ENCODE results near the gene EIF4EBP2. TPM values are rescaled to one million over a fixed set of nuclear protein-coding genes. Genes with fewer than 3 reads are reported as not detected.

EIF4EBP2 gene
- total and polyA plus RNA-seq, 11 donors, result 20.6 to 150 (median 85.8) TPM

GRCh38 chr10:70362328-70362727 lies 41.6 kb upstream of the EIF4EBP2 start:
- WGBS, 4 donors, result 95 to 100% (median 97%) methylated on average over 4 of the region's 4 CpGs

GRCh38 chr10:70363292-70363691 lies 40.7 kb upstream of the EIF4EBP2 start:
- no peaks in the 10 kb centered on the region for H3K36me3 ChIP-seq
- H3K4me3 ChIP-seq, result no peak overlapping the region
- H3K27me3 ChIP-seq, result no peaks in the 10 kb centered on the region
- H3K9me3 ChIP-seq, result no peaks in the 10 kb centered on the region
- H3K27ac ChIP-seq, result peak overlapping the region in 11 of 12 donors; percentile 39 to 84 (median 76)
- peaks cover 0 to 22% (median 15%) of the 10 kb centered on the region in 12 donors for H3K4me1 ChIP-seq
- WGBS, 4 donors, result 58 to 78% (median 69%) methylated on average over 1 of the region's 1 CpG
- TF ChIP-seq, protein P1, sequence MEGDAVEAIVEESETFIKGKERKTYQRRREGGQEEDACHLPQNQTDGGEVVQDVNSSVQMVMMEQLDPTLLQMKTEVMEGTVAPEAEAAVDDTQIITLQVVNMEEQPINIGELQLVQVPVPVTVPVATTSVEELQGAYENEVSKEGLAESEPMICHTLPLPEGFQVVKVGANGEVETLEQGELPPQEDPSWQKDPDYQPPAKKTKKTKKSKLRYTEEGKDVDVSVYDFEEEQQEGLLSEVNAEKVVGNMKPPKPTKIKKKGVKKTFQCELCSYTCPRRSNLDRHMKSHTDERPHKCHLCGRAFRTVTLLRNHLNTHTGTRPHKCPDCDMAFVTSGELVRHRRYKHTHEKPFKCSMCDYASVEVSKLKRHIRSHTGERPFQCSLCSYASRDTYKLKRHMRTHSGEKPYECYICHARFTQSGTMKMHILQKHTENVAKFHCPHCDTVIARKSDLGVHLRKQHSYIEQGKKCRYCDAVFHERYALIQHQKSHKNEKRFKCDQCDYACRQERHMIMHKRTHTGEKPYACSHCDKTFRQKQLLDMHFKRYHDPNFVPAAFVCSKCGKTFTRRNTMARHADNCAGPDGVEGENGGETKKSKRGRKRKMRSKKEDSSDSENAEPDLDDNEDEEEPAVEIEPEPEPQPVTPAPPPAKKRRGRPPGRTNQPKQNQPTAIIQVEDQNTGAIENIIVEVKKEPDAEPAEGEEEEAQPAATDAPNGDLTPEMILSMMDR (IDR thresholded peaks at IDR 0.05), result no peak
- TF ChIP-seq POLR2A (IDR thresholded peaks at IDR 0.05), result no peak
- ATAC-seq, result no peak
- peak in 1 of 5 donors; percentile 3 for DNase-seq
- intact Hi-C loops (cut with DNase I), result loop anchor here in 8 of 10 donors (1.0 to 5.0 kb wide), 7 partner anchors 81 to 142 kb away; partner anchors contain the start of genes NPFFR1 (in 1 of the 8) and PPA1 (in 1 of the 8)

More at GRCh38 chr10:70362328-70362727, 41.6 kb upstream of the EIF4EBP2 start:
- no peaks in the 10 kb centered on the region for H3K9me3 ChIP-seq
- no peak for ATAC-seq
- peak overlapping the region in 1 of 12 donors; percentile 84 for H3K27ac ChIP-seq
- H3K4me1 ChIP-seq, result peaks cover 0 to 32% (median 22%) of the 10 kb centered on the region in 12 donors
- no peak for DNase-seq
- no peaks in the 10 kb centered on the region for H3K27me3 ChIP-seq
- TF ChIP-seq POLR2A (IDR thresholded peaks at IDR 0.05), result no peak
- TF ChIP-seq, protein P1 (IDR thresholded peaks at IDR 0.05), result no peak
- intact Hi-C loops (cut with DNase I), result loop anchor here in 8 of 10 donors (5.0 kb wide), 6 partner anchors 80 to 140 kb away; partner anchors contain the start of genes NPFFR1 (in 1 of the 8) and PPA1 (in 1 of the 8)
- H3K36me3 ChIP-seq, result no peaks in the 10 kb centered on the region
- no peak overlapping the region for H3K4me3 ChIP-seq

DNA sequence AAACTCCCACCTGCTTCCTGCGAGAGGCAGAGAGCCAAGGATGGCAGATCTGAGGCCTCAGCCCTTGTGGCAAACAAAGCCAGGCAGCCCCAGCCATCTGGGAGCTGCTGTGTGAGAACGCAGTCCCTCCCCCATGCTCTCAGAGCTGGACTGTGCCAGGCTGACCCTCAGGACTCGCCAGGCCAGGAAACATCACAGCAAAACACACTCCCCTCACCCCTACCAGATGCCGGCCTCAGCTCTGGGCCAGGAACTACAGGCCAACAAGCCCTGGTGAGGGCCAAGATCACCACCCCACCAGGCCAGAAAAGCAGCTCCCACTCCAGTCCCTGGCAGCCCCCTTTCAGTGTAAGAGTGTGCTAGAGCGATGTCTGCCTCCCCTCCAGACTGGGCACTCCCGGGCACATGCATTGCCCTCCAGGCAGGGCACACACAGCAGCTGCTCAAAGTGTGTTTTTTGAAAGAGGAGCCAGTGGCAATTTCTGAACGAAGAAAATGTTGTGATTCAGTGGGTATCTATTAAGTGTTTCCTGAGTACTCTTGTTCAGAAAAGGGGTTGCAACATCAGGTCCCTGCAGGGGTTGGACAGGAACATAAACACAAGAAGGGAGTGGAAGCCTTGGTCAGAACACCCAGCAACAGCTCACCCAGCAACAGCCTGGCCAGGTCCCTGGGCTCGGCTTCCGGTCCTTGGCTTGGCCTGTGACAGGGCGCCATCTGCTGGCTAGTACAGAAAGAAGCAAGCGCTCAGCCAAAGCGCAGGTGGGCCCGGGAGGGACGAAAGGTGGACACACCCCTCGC lies 39.8 kb upstream of the EIF4EBP2 start:
- H3K4me1 ChIP-seq, result peaks cover 0 to 18% (median 15%) of the 10 kb centered on the region in 12 donors
- H3K27me3 ChIP-seq, result no peaks in the 10 kb centered on the region
- 13 to 38% (median 21%) methylated on average over 12 to 15 of the region's 15 CpGs for WGBS, 4 donors
- intact Hi-C loops (cut with DNase I), result loop anchor here (1.0 to 5.0 kb wide), 10 partner anchors 82 to 143 kb away; partner anchors contain the start of genes NPFFR1 (in 1 of the 10) and PPA1 (in 1 of the 10)
- H3K4me3 ChIP-seq, result peak overlapping the region in 3 of 12 donors; percentile 4 to 14 (median 5)
- TF ChIP-seq POLR2A (IDR thresholded peaks at IDR 0.05), result no peak
- TF ChIP-seq, protein P1 (IDR thresholded peaks at IDR 0.05), result peak; percentile 84 to 98 (median 92)
- H3K9me3 ChIP-seq, result no peaks in the 10 kb centered on the region
- peak overlapping the region; percentile 39 to 84 (median 76) for H3K27ac ChIP-seq
- H3K36me3 ChIP-seq, result no peaks in the 10 kb centered on the region
- peak; percentile 93 to 99 (median 98) for ATAC-seq
- peak; percentile 88 to 94 (median 92) for DNase-seq

DNA sequence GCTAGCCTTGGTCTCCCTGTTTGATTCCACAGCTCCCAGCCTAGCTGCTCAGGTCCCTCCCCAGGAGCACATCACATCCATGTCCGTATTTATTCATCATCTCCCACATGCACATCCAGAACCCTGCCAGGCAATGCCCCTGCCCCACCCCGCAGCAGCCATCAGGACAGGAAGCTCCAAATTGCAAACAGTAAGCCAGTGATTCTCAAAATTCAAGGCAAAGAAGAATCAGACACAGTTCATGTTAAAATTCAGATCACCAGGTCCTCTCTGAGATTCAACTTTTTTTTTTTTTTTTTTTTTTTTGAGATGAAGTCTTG lies 39.2 kb upstream of the EIF4EBP2 start:
- peak in 1 of 4 donors; percentile 2 for ATAC-seq
- Histone ChIP-seq H3K4me3 (peak overlapping the region in 1 of 12 donors; percentile 5), H3K9me3 (no peaks in the 10 kb centered on the region), H3K4me1 (peaks cover 0 to 18% (median 15%) of the 10 kb centered on the region in 12 donors), H3K27ac (no peak overlapping the region), H3K36me3 (no peaks in the 10 kb centered on the region), H3K27me3 (no peaks in the 10 kb centered on the region)
- WGBS, 4 donors, result 41 to 53% (median 49%) methylated on average over 2 of the region's 2 CpGs
- TF ChIP-seq, protein P1 (IDR thresholded peaks at IDR 0.05), result peak in 3 of 12 donors; percentile 3 to 16 (median 11)
- no peak for TF ChIP-seq POLR2A (IDR thresholded peaks at IDR 0.05)
- intact Hi-C loops (cut with DNase I), result loop anchor here (1.0 to 5.0 kb wide), 10 partner anchors 82 to 144 kb away; partner anchors contain the start of genes NPFFR1 (in 1 of the 10) and PPA1 (in 1 of the 10)
- DNase-seq, result no peak
